Measurements from ENCODE around the gene BLTP3A. TPM values are rescaled to one million over a fixed set of nuclear protein-coding genes. Genes with fewer than 3 reads are reported as not detected.
"Not testable (repeated sequence)": the region's sequence is repeated elsewhere in the genome, so short reads cannot be mapped to it uniquely, and the experiment has no call there.

The BLTP3A gene
- polyA plus RNA-seq, 3 donors = 13.2 to 13.8 (median 13.8) TPM

- DNase-seq (ENCODE audit: extremely low read depth in 1 of 11, low read depth in 9 of 11, low spot score in 4 of 11) = no peak
Measured at GRCh38 chr6:34817446-34817845, 25.6 kb downstream of the BLTP3A start.

DNA sequence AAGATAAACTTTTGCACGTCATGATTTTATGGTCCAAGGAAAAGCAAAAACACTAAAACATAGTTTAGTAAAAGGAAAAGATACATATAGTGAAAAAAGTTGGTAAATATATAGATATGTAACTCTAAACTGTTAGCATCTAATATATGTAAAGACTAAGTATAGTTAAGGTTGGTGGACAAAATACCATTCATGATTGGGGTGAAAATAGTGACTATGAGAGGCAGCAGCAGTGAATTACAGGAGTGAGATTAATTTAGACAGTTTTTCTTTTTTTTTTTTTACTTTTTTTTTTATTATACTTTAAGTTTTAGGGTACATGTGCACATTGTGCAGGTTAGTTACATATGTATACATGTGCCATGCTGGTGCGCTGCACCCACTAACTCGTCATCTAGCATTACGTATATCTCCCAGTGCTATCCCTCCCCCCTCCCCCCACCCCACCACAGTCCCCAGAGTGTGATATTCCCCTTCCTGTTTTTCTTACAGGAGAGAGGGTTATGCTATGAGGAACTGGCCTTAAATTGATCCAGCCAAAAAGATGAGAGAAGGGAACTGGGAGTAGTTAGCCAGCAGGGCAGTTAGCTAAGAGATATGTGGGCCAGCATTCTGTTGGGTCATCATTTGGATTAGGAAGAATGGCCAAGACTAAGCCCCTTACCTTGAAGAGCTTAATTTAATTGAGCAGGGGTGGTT lies 27.1 kb downstream of the BLTP3A start:
- not testable (repeated sequence) for DNase-seq (ENCODE audit: extremely low read depth in 1 of 11, low read depth in 9 of 11, low spot score in 4 of 11)

DNA sequence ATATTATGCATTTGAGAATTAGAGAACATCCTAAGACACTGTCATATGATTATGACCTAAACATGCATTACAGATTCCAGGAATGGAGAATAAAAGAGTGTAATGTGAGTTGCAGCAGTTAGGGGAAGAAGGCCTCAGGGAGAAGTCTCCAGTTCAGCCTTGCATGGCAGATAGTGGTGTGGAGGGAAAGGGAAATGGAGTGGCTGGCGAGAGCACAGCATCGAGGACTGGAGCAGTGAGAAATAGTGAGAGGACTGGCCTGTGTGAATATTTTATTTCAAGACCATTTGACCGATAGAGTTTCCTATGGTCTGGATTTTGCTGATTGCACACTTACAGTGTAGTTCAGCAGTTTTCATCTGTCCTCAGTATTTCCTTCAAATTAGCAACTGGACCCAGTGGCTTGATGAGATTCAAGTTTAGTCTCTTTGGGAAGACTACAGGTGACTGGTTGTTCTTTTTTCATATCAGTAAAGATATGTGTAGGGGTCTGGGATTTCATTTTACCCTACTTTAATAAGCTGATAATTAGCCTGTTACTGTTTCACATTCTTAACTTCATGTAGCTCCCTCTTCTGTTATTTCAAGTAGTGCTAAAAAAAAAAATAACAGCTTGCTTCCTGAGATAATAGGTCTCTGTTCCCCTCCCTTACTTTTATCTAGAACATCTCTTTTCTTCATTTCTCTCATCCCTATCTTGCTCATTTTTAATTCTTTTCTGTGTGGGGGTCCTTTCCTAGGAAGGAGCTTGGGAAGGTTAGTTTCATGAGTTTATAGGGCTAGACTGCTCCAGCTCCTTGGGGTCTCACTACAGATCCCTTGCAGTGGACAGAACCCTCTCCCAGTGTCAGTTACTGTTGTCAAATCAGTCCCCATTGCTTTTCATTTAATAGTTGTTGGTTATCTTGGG lies 27.9 kb downstream of the BLTP3A start:
- DNase-seq (ENCODE audit: extremely low read depth in 1 of 11, low read depth in 9 of 11, low spot score in 4 of 11) = no peak

DNA sequence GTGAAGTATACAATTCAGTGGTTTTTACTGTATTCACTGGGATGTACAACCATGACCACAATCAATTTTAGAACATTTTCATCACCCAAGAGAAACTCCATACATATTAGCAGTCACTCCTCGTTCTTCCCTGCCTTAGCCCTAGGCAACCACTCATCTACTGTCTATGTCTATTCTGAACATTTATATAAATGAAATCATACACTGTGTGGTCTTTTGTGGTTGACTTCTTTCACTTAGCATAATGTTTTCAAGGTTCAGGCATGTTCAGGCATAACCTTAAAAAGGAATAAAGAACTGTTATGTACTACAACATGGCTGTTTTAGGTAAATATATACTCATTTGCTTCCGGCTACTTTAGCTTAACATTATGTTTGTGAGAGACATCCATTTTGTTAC lies 37.3 kb downstream of the BLTP3A start:
- no peak for DNase-seq (ENCODE audit: extremely low read depth in 1 of 11, low read depth in 9 of 11, low spot score in 4 of 11)

DNA sequence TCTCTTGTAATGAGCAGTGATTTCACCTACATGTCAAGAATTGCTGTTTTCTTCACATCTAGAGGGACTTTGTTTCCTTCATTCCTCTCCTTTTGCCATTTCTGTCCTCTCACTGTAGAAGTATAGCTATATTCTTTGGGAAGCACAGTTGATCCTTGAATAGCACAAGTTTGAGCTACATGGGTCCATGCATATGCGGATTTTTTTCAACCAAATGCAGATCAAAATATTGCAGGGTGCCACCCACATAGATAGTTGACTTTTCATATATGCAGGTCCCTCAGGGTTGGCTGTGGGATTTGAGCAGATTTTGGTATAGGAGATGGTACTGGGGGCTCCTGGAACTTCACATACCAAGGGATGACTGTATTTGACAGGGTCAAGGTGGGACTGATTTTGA lies 41.1 kb downstream of the BLTP3A start:
- DNase-seq (ENCODE audit: extremely low read depth in 1 of 11, low read depth in 9 of 11, low spot score in 4 of 11) = no peak

DNA sequence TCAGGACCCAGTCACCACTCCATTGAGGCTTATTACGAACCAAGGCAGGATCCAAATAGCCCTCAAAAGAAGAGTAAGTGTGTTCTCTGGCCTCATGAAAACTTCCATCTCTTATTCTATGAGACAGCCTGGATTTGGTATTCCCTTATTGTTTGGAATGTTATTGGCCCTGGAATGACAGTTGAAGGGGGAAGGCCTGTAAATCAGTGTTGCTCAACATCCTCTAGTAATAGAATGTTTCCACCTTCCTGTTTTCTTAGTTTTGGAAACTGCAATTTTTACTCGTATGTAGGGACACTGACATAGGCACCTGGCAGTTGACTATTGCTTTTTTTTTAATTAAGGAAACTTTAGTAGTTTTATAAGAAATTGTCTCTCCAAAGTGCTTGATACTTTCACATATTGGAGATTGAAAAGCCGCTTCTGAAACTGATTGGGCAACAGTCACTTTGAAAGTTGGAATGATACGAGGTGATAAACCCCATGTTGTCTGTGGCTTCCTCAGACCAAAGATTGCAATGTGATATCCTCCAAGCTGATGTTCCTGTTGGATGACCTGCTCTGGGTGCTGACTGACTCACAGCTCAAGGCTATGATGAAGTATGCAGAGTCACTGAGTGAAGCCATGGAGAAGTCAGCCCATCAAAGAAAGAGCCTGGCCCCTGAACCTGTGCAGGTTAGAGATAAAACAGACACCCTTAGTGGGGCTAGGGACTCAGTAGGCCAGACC lies 43.1 kb downstream of the BLTP3A start:
- no peak for DNase-seq (ENCODE audit: extremely low read depth in 1 of 11, low read depth in 9 of 11, low spot score in 4 of 11)

- DNase-seq (ENCODE audit: extremely low read depth in 1 of 11, low read depth in 9 of 11, low spot score in 4 of 11) = no peak
Measured at GRCh38 chr6:34836008-34836407, 44.1 kb downstream of the BLTP3A start.

DNA sequence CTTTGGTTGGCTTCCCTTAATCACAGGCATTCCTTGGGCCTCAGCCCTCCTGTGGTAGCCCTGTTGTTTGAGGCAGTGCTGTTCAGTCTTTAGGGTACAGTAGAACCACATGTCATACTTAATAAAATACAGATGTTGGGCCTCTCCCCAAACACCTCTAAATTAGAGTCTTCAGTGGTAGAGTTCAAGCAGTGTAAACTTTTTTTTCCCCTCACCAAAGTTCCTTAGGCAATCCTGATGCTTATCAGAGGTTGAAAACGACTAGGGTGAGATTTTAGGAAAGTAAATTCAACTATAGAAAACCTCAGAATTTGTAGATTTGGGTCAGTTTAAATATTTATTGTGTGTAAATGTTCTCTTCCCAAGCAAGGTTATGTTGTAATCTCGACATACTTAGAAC lies 44.6 kb downstream of the BLTP3A start:
- no peak for DNase-seq (ENCODE audit: extremely low read depth in 1 of 11, low read depth in 9 of 11, low spot score in 4 of 11)

DNA sequence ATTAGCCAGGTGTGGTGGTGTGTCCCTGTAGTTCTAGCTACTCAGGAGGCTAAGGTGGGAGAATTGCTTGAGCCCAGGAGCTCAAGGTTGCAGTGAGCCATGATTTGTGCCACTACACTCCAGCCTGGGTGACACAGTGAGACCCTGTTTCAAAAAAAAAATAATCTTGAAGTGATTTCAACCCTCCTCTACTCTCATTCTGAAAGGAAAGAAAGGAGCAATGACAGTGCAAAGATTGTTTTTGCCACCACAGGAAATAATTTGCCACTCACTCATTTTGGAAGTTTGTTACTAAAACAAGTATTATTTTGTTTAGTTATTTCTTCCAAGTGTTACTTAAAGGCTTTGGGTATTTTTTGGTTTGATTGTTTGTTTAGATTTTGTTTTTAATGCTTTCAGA lies 45.6 kb downstream of the BLTP3A start:
- no peak for DNase-seq (ENCODE audit: extremely low read depth in 1 of 11, low read depth in 9 of 11, low spot score in 4 of 11)

DNA sequence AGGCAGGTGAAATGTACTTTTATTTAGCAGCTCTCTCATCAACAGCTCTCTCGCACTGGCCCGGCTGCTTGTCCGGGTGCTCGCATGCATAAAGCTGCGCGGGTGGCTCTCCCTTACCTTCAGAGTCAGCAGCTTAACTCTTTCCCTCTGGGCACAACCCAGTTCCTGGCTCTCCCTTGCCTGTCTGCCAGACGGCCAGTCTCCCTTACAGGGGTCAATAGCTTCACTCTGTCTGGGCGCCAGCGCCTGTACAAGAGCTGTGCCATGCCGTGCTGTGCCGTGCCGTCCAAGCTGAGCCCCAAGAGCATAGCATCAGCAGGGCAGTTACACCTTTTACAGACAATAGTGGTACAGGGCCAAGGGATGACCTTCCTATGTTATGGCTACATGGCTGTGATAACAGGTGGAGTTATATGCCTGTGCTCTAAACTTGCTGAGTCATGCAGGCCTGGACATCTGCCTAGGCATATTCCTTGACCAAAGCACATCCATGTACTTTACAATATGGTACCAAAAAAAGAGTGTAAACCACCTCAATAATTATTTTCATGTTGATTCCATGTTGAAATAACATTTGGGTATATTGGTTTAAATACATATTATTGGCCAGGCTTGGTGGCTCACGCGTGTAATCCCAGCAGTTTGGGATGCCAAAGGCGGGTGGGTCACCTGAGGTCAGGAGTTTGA lies 47.9 kb downstream of the BLTP3A start:
- DNase-seq (ENCODE audit: extremely low read depth in 1 of 11, low read depth in 9 of 11, low spot score in 4 of 11) = no peak

Other genes with a start within 250 kb of the BLTP3A start
- gene SPDEF, start 235.8 kb upstream of the BLTP3A start, polyA plus RNA-seq (ENCODE audit: insufficient read length in 3 of 3) = under 1 TPM; 0.15 to 0.17 (median 0.17) TPM
- gene ILRUN, start 95.3 kb upstream of the BLTP3A start, polyA plus RNA-seq (ENCODE audit: insufficient read length in 3 of 3) = 10 to 100 TPM; 48.5 to 52.2 (median 51.1) TPM
- 100 to 1,000 TPM; 126 to 161 (median 141) TPM for gene SNRPC, start 34.6 kb upstream of the BLTP3A start, polyA plus RNA-seq (ENCODE audit: insufficient read length in 3 of 3)
- 10 to 100 TPM; 46.6 to 55.3 (median 49.9) TPM for gene TAF11, start 96.0 kb downstream of the BLTP3A start, polyA plus RNA-seq (ENCODE audit: insufficient read length in 3 of 3)
- 10 to 100 TPM; 36.4 to 53.5 (median 45.4) TPM for gene ANKS1A, start 97.2 kb downstream of the BLTP3A start, polyA plus RNA-seq (ENCODE audit: insufficient read length in 3 of 3)

Data from renal cortex interstitium (tissue), 11 donors.